Neural crest cell (in vitro differentiated cells): ENCODE data around the gene CREB3L4. TPM values are rescaled to one million over a fixed set of nuclear protein-coding genes. Genes with fewer than 3 reads are reported as not detected.

Experiments used
- DNase-seq: peaks from one replicate; pipeline ENCODE4 v3.0.0; 2021; ENCODE audit warnings: low read depth, mixed read lengths, low spot score
- H3K27ac Mint-ChIP-seq: one replicate; pipeline ENCODE4 v1.8.0; 2021; ENCODE audit warnings: mild to moderate bottlenecking, mixed read lengths; ENCODE audit not compliant: unreplicated experiment
- H3K27me3 Mint-ChIP-seq: 2 replicates; pipeline ENCODE4 v1.8.0; 2021; ENCODE audit warnings: low read depth, mild to moderate bottlenecking, mixed read lengths
- H3K36me3 Mint-ChIP-seq: 2 replicates; pipeline ENCODE4 v1.8.0; 2021; ENCODE audit warnings: low read depth, mild to moderate bottlenecking, mixed read lengths
- H3K4me1 Mint-ChIP-seq: 2 replicates; pipeline ENCODE4 v1.8.0; 2021; ENCODE audit warnings: mixed read lengths
- H3K4me3 Mint-ChIP-seq: one replicate; pipeline ENCODE4 v1.8.0; 2021; ENCODE audit warnings: mild to moderate bottlenecking, mixed read lengths
- H3K9me3 Mint-ChIP-seq: 2 replicates; pipeline ENCODE4 v1.8.0; 2021; ENCODE audit warnings: mixed read lengths
- CTCF ChIP-seq: fragments of 200-600 bp; sonication (generic); conservative IDR thresholded peaks from 2 replicates; pipeline ENCODE4 v1.5.0; 2021; ENCODE audit warnings: antibody characterized with exemption, mild to moderate bottlenecking
- total RNA-seq: library from RNA; stranded (reverse); gene quantifications from 2 replicates; pipeline ENCODE4 v1.2.1, GENCODE V29; 2021

The CREB3L4 gene
- total RNA-seq, 1 donor from 2014 or later = 20.0 TPM

DNA sequence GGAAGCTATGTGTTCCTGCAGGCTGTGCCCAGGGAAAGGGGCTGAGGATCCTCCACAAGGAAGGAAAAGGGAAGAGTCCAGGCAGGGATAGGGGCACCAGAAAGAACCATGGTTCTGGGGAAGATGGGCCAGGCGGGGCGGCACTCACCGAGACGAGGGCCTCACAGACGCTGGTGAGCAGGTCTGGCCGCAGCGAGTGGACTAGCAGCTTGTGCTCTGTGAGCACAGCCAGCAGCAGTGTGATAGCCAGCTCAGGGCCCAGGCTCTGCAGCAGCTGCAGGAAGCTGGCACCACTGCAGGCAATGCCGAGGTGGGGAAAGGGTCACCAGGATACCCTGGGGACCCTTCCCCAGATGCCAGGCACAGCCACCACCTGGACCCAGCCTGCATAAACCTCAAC is 26.9 kb upstream of the CREB3L4 start:
- Mint-ChIP-seq H3K36me3 (peaks cover 3% of the 10 kb centered on the region), H3K9me3 (no peaks in the 10 kb centered on the region), H3K27me3 (no peaks in the 10 kb centered on the region), H3K27ac (no peak overlapping the region), H3K4me1 (peaks cover 14% of the 10 kb centered on the region), H3K4me3 (peak overlapping the region; percentile 57)
- no peak for DNase-seq
- TF ChIP-seq CTCF = no peak

DNA sequence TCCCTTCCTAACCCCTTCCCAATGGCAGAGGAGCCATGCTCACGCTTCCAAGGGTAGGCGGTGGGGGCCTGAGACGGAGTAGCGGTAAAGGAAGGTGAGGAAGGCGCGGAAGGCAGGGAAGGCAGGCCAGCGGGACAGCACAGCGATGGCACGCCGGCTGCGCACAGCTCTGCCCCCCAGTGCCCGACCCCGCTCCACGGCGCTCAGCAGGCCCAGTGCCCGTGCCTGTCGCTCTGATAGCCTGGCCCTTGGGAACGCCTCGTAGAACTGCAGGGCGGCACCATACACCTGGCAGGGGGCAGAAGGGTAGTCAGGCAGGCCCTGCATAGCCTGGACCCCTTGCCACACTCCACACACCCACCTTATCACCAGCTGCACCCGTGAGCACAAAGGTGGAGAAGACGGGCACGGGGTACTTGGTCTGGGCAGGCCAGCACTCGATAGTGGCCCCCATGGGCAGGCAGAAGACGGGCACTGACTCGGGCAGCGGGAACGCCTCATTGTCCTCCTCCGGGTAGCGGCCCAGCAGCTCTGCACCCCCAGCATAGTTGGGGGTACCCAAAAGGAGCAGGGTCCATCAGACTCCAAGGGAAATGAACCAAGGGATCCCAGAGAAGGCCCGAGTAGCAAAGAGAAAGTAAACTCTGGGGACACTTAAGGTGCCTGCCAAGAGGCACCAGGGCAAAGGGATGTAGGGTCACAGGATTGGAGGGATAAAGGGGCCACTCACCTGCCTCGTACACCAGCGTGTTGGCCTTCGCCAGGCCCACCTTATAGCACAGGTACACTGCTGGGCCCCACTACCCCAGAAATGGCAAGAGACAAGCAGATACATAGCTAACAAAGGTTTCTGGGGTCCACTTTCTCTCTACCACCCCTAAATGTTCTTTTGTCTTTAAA is 25.6 kb upstream of the CREB3L4 start:
- TF ChIP-seq CTCF = no peak
- Mint-ChIP-seq H3K27ac (peak overlapping the region; percentile 12), H3K4me1 (peaks cover 17% of the 10 kb centered on the region), H3K4me3 (peak overlapping the region; percentile 38), H3K27me3 (no peaks in the 10 kb centered on the region), H3K9me3 (no peaks in the 10 kb centered on the region), H3K36me3 (peaks cover 3% of the 10 kb centered on the region)
- no peak for DNase-seq

GRCh38 chr1:153942766-153943549 is 24.7 kb upstream of the CREB3L4 start:
- peaks cover 3% of the 10 kb centered on the region for H3K36me3 Mint-ChIP-seq
- TF ChIP-seq CTCF = no peak
- H3K4me3 Mint-ChIP-seq = peak overlapping the region; percentile 53
- no peak overlapping the region for H3K27ac Mint-ChIP-seq
- H3K4me1 Mint-ChIP-seq = peaks cover 17% of the 10 kb centered on the region
- no peaks in the 10 kb centered on the region for H3K27me3 Mint-ChIP-seq
- no peaks in the 10 kb centered on the region for H3K9me3 Mint-ChIP-seq
- no peak for DNase-seq

DNA sequence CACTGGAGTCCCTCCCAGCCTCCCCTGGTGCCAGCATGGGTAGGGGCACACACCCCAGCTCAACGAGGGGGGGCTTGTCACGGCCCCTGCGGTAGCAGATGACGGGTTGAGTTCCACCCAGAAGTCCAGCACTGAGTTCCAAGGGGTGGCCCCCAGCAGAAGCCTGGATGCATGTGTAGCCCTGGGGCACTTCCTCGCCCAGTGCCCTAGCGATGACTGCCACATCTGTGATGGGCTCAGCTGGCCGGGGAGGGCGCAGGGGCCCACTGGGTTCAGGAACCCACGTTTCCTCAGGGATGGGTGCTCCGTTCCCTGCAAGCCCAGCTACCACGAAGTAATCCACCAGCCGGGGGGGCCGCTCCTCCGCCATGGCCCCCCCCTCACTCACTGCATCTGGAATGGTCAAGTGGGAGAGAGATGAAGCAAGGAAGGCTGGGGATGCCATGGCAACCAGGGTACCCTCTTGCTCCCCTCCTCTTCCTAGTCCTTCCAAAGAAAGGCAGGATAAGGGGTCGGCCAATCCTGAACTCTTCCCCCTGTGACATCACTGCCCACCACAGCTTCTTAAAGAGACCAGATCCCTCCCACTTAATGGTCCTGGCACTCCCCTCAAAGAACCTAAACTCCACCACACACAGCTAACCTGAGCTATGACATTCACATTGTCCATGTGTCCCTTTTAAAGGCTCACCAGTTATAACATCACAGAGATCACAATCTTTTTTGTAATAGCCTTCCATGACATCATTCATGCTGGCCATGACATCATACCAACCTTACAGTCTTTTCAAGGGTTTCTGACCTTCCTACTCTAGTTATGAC is 23.5 kb upstream of the CREB3L4 start:
- DNase-seq = no peak
- no peaks in the 10 kb centered on the region for H3K9me3 Mint-ChIP-seq
- peak overlapping the region; percentile 90 for H3K4me3 Mint-ChIP-seq
- H3K27ac Mint-ChIP-seq = no peak overlapping the region
- no peak for TF ChIP-seq CTCF
- peaks cover 17% of the 10 kb centered on the region for H3K4me1 Mint-ChIP-seq
- H3K27me3 Mint-ChIP-seq = no peaks in the 10 kb centered on the region
- peaks cover 3% of the 10 kb centered on the region for H3K36me3 Mint-ChIP-seq

GRCh38 chr1:153944827-153945117 is 22.9 kb upstream of the CREB3L4 start:
- no peaks in the 10 kb centered on the region for H3K9me3 Mint-ChIP-seq
- peaks cover 3% of the 10 kb centered on the region for H3K36me3 Mint-ChIP-seq
- DNase-seq = no peak
- H3K27ac Mint-ChIP-seq = no peak overlapping the region
- H3K4me1 Mint-ChIP-seq = peaks cover 17% of the 10 kb centered on the region
- TF ChIP-seq CTCF = no peak
- peak overlapping the region; percentile 90 for H3K4me3 Mint-ChIP-seq
- H3K27me3 Mint-ChIP-seq = no peaks in the 10 kb centered on the region
